K562 (cell line): ENCODE data around the gene FMC1. TPM values are rescaled to one million over a fixed set of nuclear protein-coding genes. Genes with fewer than 3 reads are reported as not detected.
A peak's percentile ranks its signal among the peaks of the same experiment; 100 is the strongest.

Experiments
- CREBBP ChIP-seq: IDR thresholded peaks from one replicate; pipeline ENCODE4 v1.6.1; 2012; ENCODE audit warnings: low read depth, mild to moderate bottlenecking, control low read depth, inconsistent platforms, low read length
- GABPB1 ChIP-seq: sonication (generic); formaldehyde crosslinking; IDR thresholded peaks from 2 replicates; pipeline ENCODE4 v1.8.0; 2022; ENCODE audit warnings: mild to moderate bottlenecking, missing genetic modification reagents
- HMGXB4 ChIP-seq: sonication (generic); formaldehyde crosslinking; IDR thresholded peaks from 2 replicates; pipeline ENCODE4 v1.8.1; 2023; ENCODE audit warnings: mild to moderate bottlenecking, missing genetic modification reagents
- MIER1 ChIP-seq: fragments of 450-650 bp; IDR thresholded peaks from 2 replicates; pipeline ENCODE4 v1.6.1; 2016; ENCODE audit warnings: antibody characterized with exemption, mild to moderate bottlenecking, low read depth
- MITF ChIP-seq: IDR thresholded peaks from 2 replicates; pipeline ENCODE4 v1.6.1; 2014; ENCODE audit warnings: antibody characterized with exemption
- RFX5 ChIP-seq: IDR thresholded peaks from 2 replicates; pipeline ENCODE4 v1.6.1; 2011; ENCODE audit warnings: low read depth, mild to moderate bottlenecking, improper control_type of control experiment, low read length
- RFX7 ChIP-seq: fragments of 250-450 bp; sonication (Bioruptor Pico); IDR thresholded peaks from 2 replicates; pipeline ENCODE4 v1.5.1; 2021; ENCODE audit warnings: mild to moderate bottlenecking
- SPI1 ChIP-seq: IDR thresholded peaks from 2 replicates; pipeline ENCODE4 v1.6.1; 2011; ENCODE audit warnings: low read depth, low read length, control low read depth, borderline replicate concordance
- ZBTB49 ChIP-seq: sonication (generic); formaldehyde crosslinking; IDR thresholded peaks from 2 replicates; pipeline ENCODE4 v1.8.0; 2022; ENCODE audit warnings: missing genetic modification reagents, mild to moderate bottlenecking, borderline replicate concordance
- ZKSCAN8 ChIP-seq: fragments of 200-800 bp; sonication (Bioruptor generic); IDR thresholded peaks from 2 replicates; pipeline ENCODE4 v1.6.1; 2016; ENCODE audit warnings: missing genetic modification characterization, missing compliant biosample characterization
- ZNF133 ChIP-seq: fragments of 250-450 bp; sonication (Bioruptor Pico); IDR thresholded peaks from 2 replicates; pipeline ENCODE4 v1.4.0; 2020; ENCODE audit warnings: mild to moderate bottlenecking
- ZNF280A ChIP-seq: fragments of 450-650 bp; IDR thresholded peaks from 2 replicates; pipeline ENCODE4 v1.6.1; 2018; ENCODE audit warnings: mild to moderate bottlenecking, low read depth; ENCODE audit not compliant: partially characterized antibody
- ZNF316 ChIP-seq: fragments of 450-650 bp; IDR thresholded peaks from 2 replicates; pipeline ENCODE4 v1.6.1; 2016
- ZNF354B ChIP-seq: fragments of 250-450 bp; sonication (Bioruptor Pico); IDR thresholded peaks from 2 replicates; pipeline ENCODE4 v1.4.0; 2020
- ZNF518B ChIP-seq: fragments of 250-450 bp; sonication (Bioruptor Pico); IDR thresholded peaks from 2 replicates; pipeline ENCODE4 v1.5.0; 2021; ENCODE audit warnings: mild to moderate bottlenecking, moderate library complexity
- ZNF79 ChIP-seq: fragments of 250-450 bp; sonication (Bioruptor Pico); IDR thresholded peaks from 2 replicates; pipeline ENCODE4 v1.4.0; 2020; ENCODE audit warnings: low read depth, mild to moderate bottlenecking, moderate library complexity
- polyA plus RNA-seq, 8 experiments: library from polyadenylated mRNA; depleted of rRNA in 4 of 8; stranded (reverse) in 5 of 8; unstranded in 3 of 8; fragments of >200 nt; fragmentation: Nextera tagmentation in 2 of 8; fragmentation: Illumina TruSeq in 1 of 8; extraction: Ambion mirVana in 2 of 8; extraction: Trizol in 1 of 8; gene quantifications; 2 replicates each; pipeline versions ENCODE4 v1.2.1 to v1.2.3, GENCODE V29; 2011 to 2014; ENCODE audit warnings: inconsistent platforms in 1 of 8, missing spikeins in 1 of 8
- total RNA-seq, 7 experiments: library from RNA; depleted of rRNA in 6 of 7; stranded (reverse); fragments of >200 nt in 6 of 7; fragmentation: Illumina TruSeq in 2 of 7; extraction: Trizol in 2 of 7; gene quantifications; 2 replicates each; pipeline versions ENCODE4 v1.2.1 to v1.2.3, GENCODE V29; 2011 to 2021; ENCODE audit warnings: low replicate concordance in 1 of 7

Gene FMC1
- total and polyA plus RNA-seq, 9 of the 15 experiments (the other 6 are each of a cell fraction or from before 2014, with no cell fraction given): 14.0 to 116 (median 29.0) TPM

GRCh38 chr7:139359366-139360209 lies 18.5 kb downstream of the FMC1 start, which contains the start of gene LUC7L2 (continued):
- TF ChIP-seq HMGXB4 (CRISPR knock-in tag): peak; percentile 86; the same call in 1 of the 2 replicates
- peak; percentile 20; the same call in 1 of the 2 replicates for TF ChIP-seq ZNF316
- TF ChIP-seq RFX5: 0 out of 2 replicates have a peak, but pooled peaks have one; percentile 37
- no peak for TF ChIP-seq MIER1
- TF ChIP-seq ZNF354B (CRISPR knock-in tag): no peak
- no peak for TF ChIP-seq CREBBP
- TF ChIP-seq MITF: peak; percentile 67
- TF ChIP-seq ZNF79 (CRISPR knock-in tag): no peak
- no peak; the same call in 1 of the 2 replicates for TF ChIP-seq RFX7
- TF ChIP-seq SPI1: peak; percentile 27; the same call in 1 of the 2 replicates
- TF ChIP-seq ZNF133 (CRISPR knock-in tag): 0 out of 2 replicates have a peak, but pooled peaks have one; percentile 39
- TF ChIP-seq ZKSCAN8: no peak
- TF ChIP-seq ZBTB49 (CRISPR knock-in tag): peak; percentile 97; the same call in 1 of the 2 replicates
- TF ChIP-seq ZNF280A: no peak
- TF ChIP-seq ZNF518B (CRISPR knock-in tag): no peak
- peak; percentile 70 for TF ChIP-seq GABPB1 (CRISPR knock-in tag)
